Uterus (tissue), 2 donors: Measurements from ENCODE around the gene AIFM3.

ENCODE experiments used
- POLR2A ChIP-seq, 2 donors: fragments of 450-650 bp; IDR thresholded peaks; one replicate each; pipeline ENCODE4 v1.6.1; 2016; ENCODE audit warnings: antibody characterized with exemption in 2 of 2, mild to moderate bottlenecking in 1 of 2, moderate library complexity in 1 of 2
- TF ChIP-seq, protein P1 (sequence below), 4 experiments: fragments of 200-600 bp in 2 of 4; fragments of 450-650 bp in 2 of 4; sonication (generic) in 2 of 4; IDR thresholded peaks; one replicate each; pipeline ENCODE4 v1.5.1; 2016 to 2019; ENCODE audit warnings: antibody characterized with exemption in 4 of 4, mild to moderate bottlenecking in 2 of 4, moderate library complexity in 1 of 4

DNA sequence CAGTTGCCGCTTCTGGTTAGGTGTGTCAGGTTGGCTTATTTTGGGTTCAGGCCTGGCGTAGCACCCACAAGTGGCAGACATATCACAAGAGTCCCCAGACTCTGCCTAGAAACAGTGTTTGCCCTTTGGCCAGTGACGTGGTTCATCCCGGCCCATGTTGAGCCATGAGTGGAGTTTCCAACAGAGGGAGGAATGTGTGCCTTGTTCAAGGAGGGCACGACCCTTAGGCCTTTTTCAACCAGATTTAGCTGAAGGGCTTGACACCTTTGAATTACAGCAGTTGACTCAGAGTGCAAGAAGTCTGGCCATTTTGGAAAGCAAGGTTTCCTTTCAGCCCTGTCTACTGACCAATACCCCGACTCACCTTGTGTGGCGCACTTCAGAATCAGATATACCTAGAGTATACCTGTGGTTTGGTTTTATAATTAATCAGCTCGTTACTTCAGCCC is 15.1 kb upstream of the AIFM3 start:
- TF ChIP-seq, protein P1, sequence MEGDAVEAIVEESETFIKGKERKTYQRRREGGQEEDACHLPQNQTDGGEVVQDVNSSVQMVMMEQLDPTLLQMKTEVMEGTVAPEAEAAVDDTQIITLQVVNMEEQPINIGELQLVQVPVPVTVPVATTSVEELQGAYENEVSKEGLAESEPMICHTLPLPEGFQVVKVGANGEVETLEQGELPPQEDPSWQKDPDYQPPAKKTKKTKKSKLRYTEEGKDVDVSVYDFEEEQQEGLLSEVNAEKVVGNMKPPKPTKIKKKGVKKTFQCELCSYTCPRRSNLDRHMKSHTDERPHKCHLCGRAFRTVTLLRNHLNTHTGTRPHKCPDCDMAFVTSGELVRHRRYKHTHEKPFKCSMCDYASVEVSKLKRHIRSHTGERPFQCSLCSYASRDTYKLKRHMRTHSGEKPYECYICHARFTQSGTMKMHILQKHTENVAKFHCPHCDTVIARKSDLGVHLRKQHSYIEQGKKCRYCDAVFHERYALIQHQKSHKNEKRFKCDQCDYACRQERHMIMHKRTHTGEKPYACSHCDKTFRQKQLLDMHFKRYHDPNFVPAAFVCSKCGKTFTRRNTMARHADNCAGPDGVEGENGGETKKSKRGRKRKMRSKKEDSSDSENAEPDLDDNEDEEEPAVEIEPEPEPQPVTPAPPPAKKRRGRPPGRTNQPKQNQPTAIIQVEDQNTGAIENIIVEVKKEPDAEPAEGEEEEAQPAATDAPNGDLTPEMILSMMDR (IDR thresholded peaks at IDR 0.05) = no peak
- no peak for TF ChIP-seq POLR2A (IDR thresholded peaks at IDR 0.05)
